GM20000 (cell line): ENCODE measurements around the gene HPSE2.

ENCODE experiments used
- DNase-seq: peaks from one replicate; pipeline ENCODE4 v3.0.0; 2012; ENCODE audit warnings: low spot score
- CTCF ChIP-seq: IDR thresholded peaks from 2 replicates; pipeline ENCODE4 v1.5.1; 2012; ENCODE audit warnings: mild to moderate bottlenecking, control low read depth; ENCODE audit errors: extremely low read depth, missing control alignments

Gene HPSE2

DNA sequence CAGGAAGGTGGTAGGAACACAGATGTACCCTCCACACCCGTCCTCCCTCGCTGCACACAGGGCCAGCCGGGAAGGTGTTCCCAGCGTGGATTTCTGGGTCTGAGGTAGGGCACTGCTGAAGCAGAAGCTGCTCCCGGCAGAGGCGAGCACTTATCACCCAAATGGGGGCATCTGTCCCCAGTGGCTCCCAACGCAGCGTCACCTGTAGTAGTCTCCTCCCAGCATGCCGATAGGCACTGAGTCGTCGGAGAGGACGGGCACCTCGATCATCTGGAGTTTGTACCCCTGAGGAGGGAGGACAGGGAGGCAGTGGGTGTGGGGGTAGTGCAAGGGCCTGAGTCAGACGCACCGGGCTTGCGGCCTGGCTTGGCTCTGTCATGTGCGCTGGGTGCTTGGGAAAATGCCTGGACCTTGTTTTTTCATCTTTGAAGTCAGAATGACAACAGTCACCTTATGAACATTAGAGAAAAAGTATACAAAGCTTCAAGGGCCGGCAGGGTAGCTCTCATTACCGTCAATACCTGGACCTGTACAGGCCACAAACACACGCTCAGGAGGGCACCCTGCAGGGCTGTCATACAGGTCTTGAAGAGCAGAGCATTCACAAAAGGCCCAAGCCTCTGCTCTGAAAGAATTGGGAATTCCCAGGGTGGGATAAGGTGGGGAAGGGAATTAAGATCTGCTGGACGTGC, 817.5 kb downstream of the HPSE2 start:
- TF ChIP-seq CTCF: no peak
- no peak for DNase-seq

GRCh38 chr10:98417481-98417959, 818.1 kb downstream of the HPSE2 start:
- no peak for DNase-seq
- TF ChIP-seq CTCF: no peak

GRCh38 chr10:98416606-98417388, 818.9 kb downstream of the HPSE2 start:
- DNase-seq: no peak
- TF ChIP-seq CTCF: no peak

DNA sequence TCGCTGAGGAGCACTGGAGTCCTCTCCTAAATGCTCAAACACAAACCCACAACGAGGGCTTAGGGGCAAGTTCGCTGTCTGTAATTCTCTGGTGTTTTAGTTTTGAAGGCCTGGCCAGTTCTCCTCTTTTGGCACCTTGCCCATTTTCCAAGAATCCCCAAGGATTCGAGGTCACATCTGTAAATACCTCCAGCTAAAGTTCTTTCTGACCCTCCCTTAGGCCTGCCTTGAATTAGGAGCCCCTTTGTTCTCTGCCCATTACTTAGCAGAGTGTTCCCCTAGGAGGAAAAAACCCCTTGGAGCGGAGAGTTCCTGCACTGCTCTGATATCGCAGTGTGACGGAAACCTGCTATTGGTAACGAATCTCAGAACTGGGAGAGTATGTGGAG, 819.9 kb downstream of the HPSE2 start:
- no peak for TF ChIP-seq CTCF
- DNase-seq: no peak

DNA sequence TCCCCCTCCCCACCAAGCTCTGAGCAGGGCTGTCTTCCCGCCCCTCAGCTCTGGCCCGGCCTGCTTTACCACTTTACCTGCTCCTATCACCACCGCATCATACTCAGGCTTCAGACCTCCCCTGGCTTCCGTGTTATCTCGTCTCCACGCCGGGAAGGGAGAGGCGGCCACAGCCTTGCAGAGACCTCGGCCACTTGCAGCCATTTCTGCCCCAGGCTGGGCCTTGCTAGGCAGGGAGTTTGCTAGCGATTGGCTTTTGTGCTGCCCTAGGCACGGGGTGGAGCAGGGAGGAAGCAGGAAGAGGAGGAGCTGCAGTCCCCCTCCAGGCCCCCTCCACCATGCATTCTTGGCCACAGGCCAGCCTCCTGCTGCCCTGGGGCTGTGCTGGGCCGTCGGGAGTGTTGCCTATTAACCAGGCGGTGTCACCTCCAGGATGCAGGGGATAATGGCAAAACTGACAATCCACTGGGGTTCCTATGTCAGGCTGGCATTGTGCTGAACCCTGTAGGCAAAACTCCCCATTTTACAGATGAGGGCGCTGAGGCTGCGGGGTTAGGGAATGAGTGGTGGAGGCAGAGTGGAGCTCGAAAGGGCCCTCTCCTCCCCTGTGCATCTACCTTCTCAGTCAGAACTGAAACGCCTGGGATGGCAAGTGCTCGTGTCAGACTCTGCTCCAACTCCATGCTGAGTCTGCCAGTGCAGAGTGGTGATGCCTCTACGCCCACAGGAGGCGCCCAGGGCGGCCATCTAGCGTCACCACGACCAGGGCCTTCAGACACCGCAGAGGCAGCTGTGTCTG, 820.5 kb downstream of the HPSE2 start, which contains the start of gene PYROXD2:
TSS of gene PYROXD2 (minus strand) at position 251 of the 799 bp plus-strand sequence. CDS start at position 204, 47 bp downstream.
- TF ChIP-seq CTCF: no peak
- DNase-seq: peak; percentile 70

GRCh38 chr10:98414578-98414931, 821.1 kb downstream of the HPSE2 start:
- DNase-seq: no peak
- TF ChIP-seq CTCF: no peak
